Stimulated activated memory B cell treated with anti-CD40 and anti-IgM and Interleukin-4, amounts not matched to agents 10 μg/mL and 1 μg/mL and 100 μg/mL, for 72 hours (primary cell): ENCODE measurements around the gene XDH.
A peak's percentile ranks its signal among the peaks of the same experiment; 100 is the strongest.

Source experiments
- ATAC-seq: fragments of 150-1000 bp; cut with Tn5 transposase; 2 replicates; pipeline ENCODE4 v1.10.0; 2021
- H3K27ac Mint-ChIP-seq: one replicate; pipeline ENCODE4 v1.8.0; 2022; ENCODE audit warnings: mild to moderate bottlenecking, mixed read lengths
- H3K27me3 Mint-ChIP-seq: one replicate; pipeline ENCODE4 v1.8.0; 2022; ENCODE audit warnings: mixed read lengths
- H3K36me3 Mint-ChIP-seq: one replicate; pipeline ENCODE4 v1.8.0; 2022; ENCODE audit warnings: mixed read lengths
- H3K4me1 Mint-ChIP-seq: one replicate; pipeline ENCODE4 v1.8.0; 2022; ENCODE audit warnings: mixed read lengths
- H3K4me3 Mint-ChIP-seq: one replicate; pipeline ENCODE4 v1.8.0; 2022; ENCODE audit warnings: mild to moderate bottlenecking, moderate library complexity, mixed read lengths
- H3K9me3 Mint-ChIP-seq: one replicate; pipeline ENCODE4 v1.8.0; 2022; ENCODE audit warnings: mixed read lengths

XDH gene

GRCh38 chr2:31333527-31334183 is 80.9 kb downstream of the XDH start:
- Mint-ChIP-seq H3K9me3 (no peaks in the 10 kb centered on the region), H3K27me3 (peaks cover 16% of the 10 kb centered on the region), H3K4me3 (no peak overlapping the region), H3K27ac (no peak overlapping the region), H3K36me3 (no peaks in the 10 kb centered on the region), H3K4me1 (peaks cover 9% of the 10 kb centered on the region)
- peak; percentile 84 for ATAC-seq

GRCh38 chr2:31333046-31333445 is 81.5 kb downstream of the XDH start:
- Mint-ChIP-seq H3K36me3 (no peaks in the 10 kb centered on the region), H3K9me3 (no peaks in the 10 kb centered on the region), H3K4me1 (peaks cover 9% of the 10 kb centered on the region), H3K27ac (no peak overlapping the region), H3K27me3 (peaks cover 16% of the 10 kb centered on the region), H3K4me3 (no peak overlapping the region)
- no peak for ATAC-seq

- Mint-ChIP-seq H3K4me3 (no peak overlapping the region), H3K36me3 (no peaks in the 10 kb centered on the region), H3K4me1 (peaks cover 9% of the 10 kb centered on the region), H3K27me3 (peaks cover 11% of the 10 kb centered on the region), H3K27ac (no peak overlapping the region), H3K9me3 (no peaks in the 10 kb centered on the region)
- ATAC-seq: no peak
Measured at GRCh38 chr2:31332521-31332920, 82.0 kb downstream of the XDH start.

- Mint-ChIP-seq H3K27ac (no peak overlapping the region), H3K36me3 (no peaks in the 10 kb centered on the region), H3K4me1 (peaks cover 9% of the 10 kb centered on the region), H3K4me3 (no peak overlapping the region), H3K9me3 (no peaks in the 10 kb centered on the region), H3K27me3 (no peaks in the 10 kb centered on the region)
- peak; percentile 55 for ATAC-seq
Measured at GRCh38 chr2:31331156-31331555, 83.4 kb downstream of the XDH start.

- Mint-ChIP-seq H3K4me1 (peaks cover 20% of the 10 kb centered on the region), H3K4me3 (no peak overlapping the region), H3K9me3 (no peaks in the 10 kb centered on the region), H3K27me3 (no peaks in the 10 kb centered on the region), H3K27ac (peak overlapping the region; percentile 17), H3K36me3 (no peaks in the 10 kb centered on the region)
- no peak for ATAC-seq
Measured at GRCh38 chr2:31329081-31329625, 85.4 kb downstream of the XDH start.

GRCh38 chr2:31328026-31328425 is 86.5 kb downstream of the XDH start:
- peaks cover 30% of the 10 kb centered on the region for H3K4me1 Mint-ChIP-seq
- ATAC-seq: no peak
- no peaks in the 10 kb centered on the region for H3K27me3 Mint-ChIP-seq
- no peak overlapping the region for H3K27ac Mint-ChIP-seq
- H3K4me3 Mint-ChIP-seq: no peak overlapping the region
- no peaks in the 10 kb centered on the region for H3K36me3 Mint-ChIP-seq
- H3K9me3 Mint-ChIP-seq: no peaks in the 10 kb centered on the region

- H3K36me3 Mint-ChIP-seq: no peaks in the 10 kb centered on the region
- no peaks in the 10 kb centered on the region for H3K27me3 Mint-ChIP-seq
- no peaks in the 10 kb centered on the region for H3K9me3 Mint-ChIP-seq
- no peak overlapping the region for H3K27ac Mint-ChIP-seq
- ATAC-seq: no peak
- peaks cover 35% of the 10 kb centered on the region for H3K4me1 Mint-ChIP-seq
- no peak overlapping the region for H3K4me3 Mint-ChIP-seq
Measured at GRCh38 chr2:31327505-31327904, 87.0 kb downstream of the XDH start.

- peak; percentile 60 for ATAC-seq
- peak overlapping the region; percentile 55 for H3K4me3 Mint-ChIP-seq
- no peaks in the 10 kb centered on the region for H3K9me3 Mint-ChIP-seq
- no peaks in the 10 kb centered on the region for H3K27me3 Mint-ChIP-seq
- H3K4me1 Mint-ChIP-seq: peaks cover 44% of the 10 kb centered on the region
- no peaks in the 10 kb centered on the region for H3K36me3 Mint-ChIP-seq
- peak overlapping the region; percentile 83 for H3K27ac Mint-ChIP-seq
Measured at GRCh38 chr2:31324016-31324633, 90.4 kb downstream of the XDH start.

GRCh38 chr2:31322371-31322770 is 92.2 kb downstream of the XDH start:
- H3K4me3 Mint-ChIP-seq: no peak overlapping the region
- H3K4me1 Mint-ChIP-seq: peaks cover 58% of the 10 kb centered on the region
- H3K9me3 Mint-ChIP-seq: no peaks in the 10 kb centered on the region
- H3K36me3 Mint-ChIP-seq: no peaks in the 10 kb centered on the region
- H3K27ac Mint-ChIP-seq: peak overlapping the region; percentile 83
- no peaks in the 10 kb centered on the region for H3K27me3 Mint-ChIP-seq
- ATAC-seq: no peak

GRCh38 chr2:31319406-31320175 is 95.0 kb downstream of the XDH start:
- Mint-ChIP-seq H3K9me3 (no peaks in the 10 kb centered on the region), H3K36me3 (no peaks in the 10 kb centered on the region), H3K27ac (peak overlapping the region; percentile 59), H3K27me3 (no peaks in the 10 kb centered on the region), H3K4me3 (peak overlapping the region; percentile 14), H3K4me1 (peaks cover 58% of the 10 kb centered on the region)
- peak; percentile 72 for ATAC-seq

- Mint-ChIP-seq H3K4me3 (peak overlapping the region; percentile 14), H3K36me3 (no peaks in the 10 kb centered on the region), H3K27me3 (no peaks in the 10 kb centered on the region), H3K9me3 (no peaks in the 10 kb centered on the region), H3K27ac (peak overlapping the region; percentile 59), H3K4me1 (peaks cover 49% of the 10 kb centered on the region)
- peak; percentile 97 for ATAC-seq
Measured at GRCh38 chr2:31318361-31319336, 95.9 kb downstream of the XDH start.

GRCh38 chr2:31317396-31317795 is 97.1 kb downstream of the XDH start:
- H3K4me3 Mint-ChIP-seq: no peak overlapping the region
- no peak for ATAC-seq
- H3K27ac Mint-ChIP-seq: peak overlapping the region; percentile 59
- H3K36me3 Mint-ChIP-seq: no peaks in the 10 kb centered on the region
- H3K4me1 Mint-ChIP-seq: peaks cover 38% of the 10 kb centered on the region
- H3K27me3 Mint-ChIP-seq: no peaks in the 10 kb centered on the region
- H3K9me3 Mint-ChIP-seq: no peaks in the 10 kb centered on the region

GRCh38 chr2:31314761-31315160 is 99.8 kb downstream of the XDH start:
- Mint-ChIP-seq H3K27me3 (peaks cover 10% of the 10 kb centered on the region), H3K9me3 (peaks cover 7% of the 10 kb centered on the region), H3K4me3 (no peak overlapping the region), H3K4me1 (peaks cover 27% of the 10 kb centered on the region), H3K36me3 (peaks cover 8% of the 10 kb centered on the region), H3K27ac (no peak overlapping the region)
- no peak for ATAC-seq

GRCh38 chr2:31312898-31313297 is 101.6 kb downstream of the XDH start:
- no peak for ATAC-seq
- no peak overlapping the region for H3K27ac Mint-ChIP-seq
- H3K36me3 Mint-ChIP-seq: peaks cover 8% of the 10 kb centered on the region
- peaks cover 10% of the 10 kb centered on the region for H3K27me3 Mint-ChIP-seq
- H3K4me1 Mint-ChIP-seq: peaks cover 11% of the 10 kb centered on the region
- no peak overlapping the region for H3K4me3 Mint-ChIP-seq
- peaks cover 10% of the 10 kb centered on the region for H3K9me3 Mint-ChIP-seq
